Kidney (tissue), 14 donors: ENCODE measurements around the gene RPL6. TPM values are rescaled to one million over a fixed set of nuclear protein-coding genes. Genes with fewer than 3 reads are reported as not detected.
"Not testable (repeated sequence)": the region's sequence is repeated elsewhere in the genome, so short reads cannot be mapped to it uniquely, and the experiment has no call there.

Experiments
- DNase-seq, 5 donors: peaks; one replicate each; pipeline ENCODE4 v3.0.0-alpha.2; 2013 to 2020
- FAIRE-seq: peaks from 2 replicates; lab custom pipeline; 2012; peaks lifted over from hg19 to GRCh38; lab: Jason Lieb, UNC
- H3K27ac ChIP-seq, 2 donors: one replicate each; pipeline ENCODE4 v1.7.0; 2013; ENCODE audit warnings: low read depth in 2 of 2, low read length in 2 of 2, inconsistent platforms in 1 of 2
- H3K27me3 ChIP-seq: one replicate; pipeline ENCODE4 v1.7.1; 2013; ENCODE audit warnings: low read length, inconsistent platforms; ENCODE audit not compliant: control insufficient read depth, insufficient read depth
- H3K36me3 ChIP-seq, 3 donors: one replicate each; pipeline versions ENCODE4 v1.7.0 to v1.7.1; 2013; ENCODE audit warnings: low read length in 3 of 3, control low read depth in 1 of 3, inconsistent platforms in 1 of 3; ENCODE audit not compliant: insufficient read depth in 3 of 3, control insufficient read depth in 2 of 3
- H3K4me1 ChIP-seq, 3 donors: one replicate each; pipeline versions ENCODE4 v1.7.0 to v1.7.1; 2013; ENCODE audit warnings: low read length in 3 of 3, inconsistent platforms in 1 of 3, low read depth in 1 of 3; ENCODE audit not compliant: control insufficient read depth in 2 of 3, insufficient read depth in 2 of 3
- H3K4me3 ChIP-seq, 3 donors: one replicate each; pipeline versions ENCODE4 v1.7.0 to v1.8.1; 2013; ENCODE audit warnings: low read length in 3 of 3, control low read depth in 1 of 3, inconsistent platforms in 1 of 3
- H3K9ac ChIP-seq, 3 donors: one replicate each; pipeline versions ENCODE4 v1.7.0 to v1.7.1; 2013; ENCODE audit warnings: low read length in 3 of 3, control low read depth in 1 of 3, inconsistent platforms in 1 of 3
- H3K9me3 ChIP-seq, 3 donors: one replicate each; pipeline versions ENCODE4 v1.7.0 to v1.7.1; 2013; ENCODE audit warnings: low read length in 3 of 3, control low read depth in 1 of 3, inconsistent platforms in 1 of 3; ENCODE audit not compliant: control insufficient read depth in 2 of 3, insufficient read depth in 1 of 3
- CTCF ChIP-seq: IDR thresholded peaks from 3 replicates; pipeline ENCODE4 v1.5.1; 2012; ENCODE audit warnings: mild to moderate bottlenecking, moderate library complexity, borderline replicate concordance; ENCODE audit not compliant: insufficient read depth; ENCODE audit errors: extremely low read depth
- intact Hi-C: fragments of 100-400 bp; cut with DNase I; formaldehyde crosslinking; loops from one replicate; pipeline ENCODE4 v1.11.1; 2022
- polyA plus RNA-seq: library from polyadenylated mRNA; stranded (reverse); fragments of 350-450 nt; fragmentation: Illumina TruSeq; extraction: RNeasy Lipid Tissue Mini Kit (QIAGEN cat#74804); gene quantifications from one replicate; pipeline ENCODE4 v1.2.3, GENCODE V29; 2014; ENCODE audit warnings: low read depth, low replicate concordance; ENCODE audit not compliant: insufficient read depth
- total RNA-seq: library from RNA; stranded (reverse); fragmentation: NEBNext Ultra II Directional; extraction: Animal tissue kit (Norgen Biotek cat#: 25700); gene quantifications from one replicate; pipeline ENCODE4 v1.2.1, GENCODE V29; 2021
- donor health status: control.
- donor health status: control.
- donor health status: control.
- donor health status: control.
- donor health status: control.
- donor health status: DM: yes; HTN: yes; CAD: no.
- donor health status: Normal renal cell carcinoma (clear cell type).

RPL6 gene
- total and polyA plus RNA-seq, 2 donors from 2014 or later, result 966 to 1,525 TPM

- no peaks in the 10 kb centered on the region for H3K36me3 ChIP-seq
- H3K9me3 ChIP-seq, result no peaks in the 10 kb centered on the region
- H3K9ac ChIP-seq, result no peak overlapping the region
- intact Hi-C loops, result no loop called here
- H3K4me1 ChIP-seq, result peaks cover 0 to 2% (median 0%) of the 10 kb centered on the region in 3 donors
- no peaks in the 10 kb centered on the region for H3K27me3 ChIP-seq
- no peak for TF ChIP-seq CTCF
- DNase-seq, result no peak
- H3K27ac ChIP-seq, result no peak overlapping the region
- FAIRE-seq, result no peak
- no peak overlapping the region for H3K4me3 ChIP-seq
Observed at GRCh38 chr12:112413855-112414625, 4.6 kb upstream of the RPL6 start.

GRCh38 chr12:112409906-112410244 is 470 bp upstream of the RPL6 start:
- peak overlapping the region in 1 of 3 donors; percentile 97 for H3K4me3 ChIP-seq
- no peak overlapping the region for H3K27ac ChIP-seq

GRCh38 chr12:112408621-112409020 is 784 bp downstream of the RPL6 start:
- Histone ChIP-seq H3K9ac (peak overlapping the region; percentile 85 to 99 (median 98)), H3K27ac (peak overlapping the region; percentile 85 to 93), H3K4me3 (peak overlapping the region; percentile 82 to 97 (median 93)), H3K36me3 (peaks cover 9 to 34% (median 20%) of the 10 kb centered on the region in 3 donors), H3K4me1 (peaks cover 0 to 11% (median 5%) of the 10 kb centered on the region in 3 donors), H3K9me3 (no peaks in the 10 kb centered on the region), H3K27me3 (no peaks in the 10 kb centered on the region)
- intact Hi-C loops, result no loop called here
- FAIRE-seq (no peak), DNase-seq (no peak)
- no peak for TF ChIP-seq CTCF

More at GRCh38 chr12:112409906-112410244, 470 bp upstream of the RPL6 start:
- no peak overlapping the region for H3K9ac ChIP-seq
- no peaks in the 10 kb centered on the region for H3K27me3 ChIP-seq
- H3K4me1 ChIP-seq, result peaks cover 0 to 11% (median 5%) of the 10 kb centered on the region in 3 donors
- DNase-seq (peak in 1 of 5 donors; percentile 44), FAIRE-seq (no peak)
- TF ChIP-seq CTCF, result no peak
- H3K9me3 ChIP-seq, result no peaks in the 10 kb centered on the region
- H3K36me3 ChIP-seq, result peaks cover 9 to 27% (median 15%) of the 10 kb centered on the region in 3 donors
- intact Hi-C loops, result no loop called here

- Histone ChIP-seq H3K4me1 (peaks cover 0 to 11% (median 5%) of the 10 kb centered on the region in 3 donors), H3K9ac (peak overlapping the region in 1 of 3 donors; percentile 85), H3K36me3 (peaks cover 9 to 34% (median 20%) of the 10 kb centered on the region in 3 donors)
- DNase-seq, FAIRE-seq, H3K27ac ChIP-seq, H3K27me3 ChIP-seq, intact Hi-C loops, H3K9me3 ChIP-seq, H3K4me3 ChIP-seq: not testable (repeated sequence)
Observed at GRCh38 chr12:112407683-112408082, 1.7 kb downstream of the RPL6 start.
